Prostate gland (tissue), 2 donors: ENCODE results near the gene KLHL25.
"Not testable (repeated sequence)": the region's sequence is repeated elsewhere in the genome, so short reads cannot be mapped to it uniquely, and the experiment has no call there.

Experiments used
- POLR2AphosphoS5 ChIP-seq: sonication (generic); formaldehyde crosslinking; IDR thresholded peaks from one replicate; pipeline ENCODE4 v1.6.1; 2017; ENCODE audit warnings: antibody characterized with exemption
- TF ChIP-seq, protein P1 (sequence below), 4 experiments: fragments of 200-600 bp in 2 of 4; fragments of 450-650 bp in 2 of 4; sonication (generic) in 2 of 4; IDR thresholded peaks; 1 replicate in 3 of 4; 2 replicates in 1 of 4; pipeline ENCODE4 v1.5.1; 2016 to 2019; ENCODE audit warnings: antibody characterized with exemption in 4 of 4, mild to moderate bottlenecking in 2 of 4, moderate library complexity in 2 of 4

- TF ChIP-seq, protein P1, sequence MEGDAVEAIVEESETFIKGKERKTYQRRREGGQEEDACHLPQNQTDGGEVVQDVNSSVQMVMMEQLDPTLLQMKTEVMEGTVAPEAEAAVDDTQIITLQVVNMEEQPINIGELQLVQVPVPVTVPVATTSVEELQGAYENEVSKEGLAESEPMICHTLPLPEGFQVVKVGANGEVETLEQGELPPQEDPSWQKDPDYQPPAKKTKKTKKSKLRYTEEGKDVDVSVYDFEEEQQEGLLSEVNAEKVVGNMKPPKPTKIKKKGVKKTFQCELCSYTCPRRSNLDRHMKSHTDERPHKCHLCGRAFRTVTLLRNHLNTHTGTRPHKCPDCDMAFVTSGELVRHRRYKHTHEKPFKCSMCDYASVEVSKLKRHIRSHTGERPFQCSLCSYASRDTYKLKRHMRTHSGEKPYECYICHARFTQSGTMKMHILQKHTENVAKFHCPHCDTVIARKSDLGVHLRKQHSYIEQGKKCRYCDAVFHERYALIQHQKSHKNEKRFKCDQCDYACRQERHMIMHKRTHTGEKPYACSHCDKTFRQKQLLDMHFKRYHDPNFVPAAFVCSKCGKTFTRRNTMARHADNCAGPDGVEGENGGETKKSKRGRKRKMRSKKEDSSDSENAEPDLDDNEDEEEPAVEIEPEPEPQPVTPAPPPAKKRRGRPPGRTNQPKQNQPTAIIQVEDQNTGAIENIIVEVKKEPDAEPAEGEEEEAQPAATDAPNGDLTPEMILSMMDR (IDR thresholded peaks at IDR 0.05) = not testable (repeated sequence)
- not testable (repeated sequence) for TF ChIP-seq POLR2AphosphoS5
These were observed 35.0 kb upstream of the KLHL25 start for GRCh38 chr15:85829754-85830153.
